Stimulated activated CD4-positive, alpha-beta T cell treated with anti-CD3 and anti-CD28 coated beads, Interleukin-2, amount 100 ng/mL, for 48 hours (primary cell): ENCODE results near the gene HSPA1B.
A peak's percentile ranks its signal among the peaks of the same experiment; 100 is the strongest.
"Not testable (repeated sequence)": the region's sequence is repeated elsewhere in the genome, so short reads cannot be mapped to it uniquely, and the experiment has no call there.

Experiments
- DNase-seq, 2 donors: peaks; one replicate each; pipeline ENCODE4 v3.0.0-alpha.2; 2020

Gene HSPA1B

GRCh38 chr6:31860349-31860748 is 32.8 kb downstream of the HSPA1B start:
- DNase-seq, result no peak

GRCh38 chr6:31861150-31861549 is 33.6 kb downstream of the HSPA1B start:
- DNase-seq, result no peak

- no peak for DNase-seq
These were observed 34.4 kb downstream of the HSPA1B start for GRCh38 chr6:31861919-31862343.

GRCh38 chr6:31862344-31863235 is 35.1 kb downstream of the HSPA1B start, which contains the start of gene NEU1:
NEU1 (minus strand) TSS chr6:31862821; CDS start chr6:31862776, 45 bp downstream.
- peak; percentile 95 to 97 for DNase-seq

- DNase-seq, result peak in 1 of 2 donors; percentile 13
These were observed 36.6 kb downstream of the HSPA1B start for GRCh38 chr6:31864123-31864562.

- DNase-seq, result no peak
These were observed 37.3 kb downstream of the HSPA1B start for GRCh38 chr6:31864818-31865204.

- DNase-seq, result no peak
These were observed 37.9 kb downstream of the HSPA1B start for GRCh38 chr6:31865205-31866118.

- DNase-seq, result not testable (repeated sequence)
These were observed 41.1 kb downstream of the HSPA1B start for GRCh38 chr6:31868658-31868971.

GRCh38 chr6:31869343-31869742 is 41.8 kb downstream of the HSPA1B start:
- DNase-seq, result no peak

- no peak for DNase-seq
These were observed 42.9 kb downstream of the HSPA1B start for GRCh38 chr6:31870385-31870921.

GRCh38 chr6:31871046-31871659 is 43.6 kb downstream of the HSPA1B start:
- no peak for DNase-seq

- no peak for DNase-seq
These were observed 46.6 kb downstream of the HSPA1B start for GRCh38 chr6:31874084-31874670.

- no peak for DNase-seq
These were observed 47.5 kb downstream of the HSPA1B start for GRCh38 chr6:31874836-31875572.

GRCh38 chr6:31875877-31876276 is 48.3 kb downstream of the HSPA1B start:
- no peak for DNase-seq

- DNase-seq, result no peak
These were observed 48.8 kb downstream of the HSPA1B start for GRCh38 chr6:31876357-31876756.

GRCh38 chr6:31877125-31877650 is 49.6 kb downstream of the HSPA1B start:
- no peak for DNase-seq

GRCh38 chr6:31877651-31878161 is 50.2 kb downstream of the HSPA1B start:
- no peak for DNase-seq

GRCh38 chr6:31878222-31878621 is 50.7 kb downstream of the HSPA1B start:
- DNase-seq, result no peak

- DNase-seq, result no peak
These were observed 51.2 kb downstream of the HSPA1B start, which contains the start of gene SLC44A4 for GRCh38 chr6:31878726-31879125. SLC44A4 (minus strand) TSS chr6:31878997; CDS start chr6:31878980, 17 bp downstream.

- no peak for DNase-seq
These were observed 51.6 kb downstream of the HSPA1B start for GRCh38 chr6:31879143-31879542.
